ENCODE data around the gene CDKL1.
"Not testable (repeated sequence)": the region's sequence is repeated elsewhere in the genome, so short reads cannot be mapped to it uniquely, and the experiment has no call there.

Gene CDKL1

GRCh38 chr14:50321009-50321660, 75.5 kb downstream of the CDKL1 start:
- DNase-seq, result peak; percentile 87

GRCh38 chr14:50320283-50320682, 76.4 kb downstream of the CDKL1 start:
- DNase-seq, result no peak

GRCh38 chr14:50319721-50320120, 77.0 kb downstream of the CDKL1 start:
- no peak for DNase-seq

DNA sequence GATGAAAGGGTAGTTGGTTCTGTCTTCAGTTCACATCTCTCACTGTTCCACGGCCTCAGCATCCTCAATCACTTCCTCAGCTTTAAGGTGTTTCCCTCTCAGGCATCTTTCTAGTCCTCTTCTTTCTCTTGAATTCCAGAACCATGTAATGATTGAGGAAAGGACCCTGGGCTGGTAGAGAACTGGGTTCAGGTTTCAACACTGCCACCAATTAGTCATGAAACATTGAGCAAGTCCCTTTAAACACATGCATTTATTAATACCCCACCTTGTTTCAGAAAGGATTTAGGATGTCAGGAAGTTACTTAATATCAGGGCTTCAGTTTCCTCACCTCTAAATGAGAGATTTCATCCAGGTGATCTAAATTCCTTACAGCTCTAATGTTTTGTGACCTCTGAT, 77.4 kb downstream of the CDKL1 start:
- DNase-seq, result no peak

- peak; percentile 30 for DNase-seq
Observed at GRCh38 chr14:50318031-50318626, 78.6 kb downstream of the CDKL1 start.

DNA sequence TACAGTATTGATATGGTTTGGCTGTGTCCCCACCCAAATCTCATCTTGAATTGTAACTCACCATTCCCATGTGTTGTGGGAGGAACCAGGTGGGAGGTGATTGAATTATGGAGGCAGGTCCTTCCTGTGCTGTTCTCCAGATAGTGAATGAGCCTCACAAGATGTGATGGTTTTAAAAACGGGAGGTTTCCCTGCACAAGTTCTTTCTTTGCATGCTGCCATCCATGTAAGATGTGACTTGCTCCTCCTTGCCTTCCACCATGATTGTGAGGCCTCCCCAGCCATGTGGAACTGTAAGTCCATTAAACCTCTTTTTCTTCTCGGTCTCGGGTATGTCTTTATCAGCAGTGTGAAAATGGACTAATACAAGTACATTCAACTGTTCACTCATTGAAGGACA, 82.6 kb downstream of the CDKL1 start:
- DNase-seq, result not testable (repeated sequence)

DNA sequence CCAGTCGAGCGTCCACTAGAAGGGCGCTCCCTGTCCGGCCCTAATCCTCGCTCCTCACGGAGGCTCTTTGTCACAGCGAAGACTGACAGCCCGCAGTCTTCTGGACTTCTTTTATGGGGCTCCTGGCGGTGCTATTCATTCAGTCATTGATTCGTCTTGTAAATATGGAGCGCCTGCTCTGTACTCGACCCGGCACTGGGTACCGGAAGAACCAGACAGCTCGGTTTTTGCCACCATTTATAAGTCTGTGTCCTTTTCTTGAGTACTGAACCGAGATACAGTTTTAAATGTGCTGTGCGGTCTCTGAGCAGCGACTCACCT, 84.0 kb downstream of the CDKL1 start:
- DNase-seq, result peak; percentile 44

DNA sequence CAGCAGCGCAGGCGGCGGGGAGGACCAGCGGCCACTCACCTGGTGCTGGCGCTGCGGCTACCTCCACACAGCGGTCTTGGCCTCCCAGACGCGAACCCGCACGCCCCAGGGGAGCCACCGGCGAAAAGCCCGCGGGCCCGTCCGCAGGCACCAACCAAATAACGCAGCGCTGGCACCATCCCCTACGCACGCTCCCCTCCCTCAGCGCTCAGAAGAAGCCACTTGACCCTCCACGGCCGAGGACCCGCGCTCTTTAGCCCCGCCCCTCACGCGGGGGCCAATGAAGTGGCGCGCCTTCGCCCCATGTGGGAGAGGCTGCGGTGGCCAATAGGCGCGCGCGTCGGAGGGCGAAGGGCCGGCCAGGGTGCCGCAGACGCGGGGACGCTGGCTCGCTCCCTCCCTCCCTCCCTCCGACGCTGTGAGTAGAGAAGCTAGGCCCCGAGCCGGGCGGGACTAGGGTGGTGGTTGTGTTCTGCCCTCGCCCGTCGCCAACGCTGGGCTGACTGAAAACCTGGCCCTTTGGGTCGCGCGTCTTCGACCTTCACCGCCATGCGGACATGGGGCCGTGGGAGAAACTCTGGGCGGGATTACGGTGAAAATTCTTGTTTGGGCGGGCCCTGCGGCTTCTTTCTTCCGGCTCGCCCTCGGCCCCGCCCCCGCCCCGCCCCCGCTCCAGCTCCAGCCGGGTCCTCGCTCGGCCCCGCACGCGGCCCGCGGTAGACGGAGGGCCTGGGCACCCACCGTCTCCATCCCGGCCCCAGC, 84.5 kb downstream of the CDKL1 start, which contains the start of the genes DMAC2L and L2HGDH:
DMAC2L (plus strand) TSS at position 353 of the 762 bp plus-strand sequence. CDS start 9,164 bp downstream, outside the sequence.
L2HGDH (minus strand) TSS at position 258 of the 762 bp plus-strand sequence; CDS start at position 179, 79 bp downstream.
- peak; percentile 97 for DNase-seq

- DNase-seq, result peak; percentile 78
Observed at GRCh38 chr14:50311337-50311971, 85.2 kb downstream of the CDKL1 start.

DNA sequence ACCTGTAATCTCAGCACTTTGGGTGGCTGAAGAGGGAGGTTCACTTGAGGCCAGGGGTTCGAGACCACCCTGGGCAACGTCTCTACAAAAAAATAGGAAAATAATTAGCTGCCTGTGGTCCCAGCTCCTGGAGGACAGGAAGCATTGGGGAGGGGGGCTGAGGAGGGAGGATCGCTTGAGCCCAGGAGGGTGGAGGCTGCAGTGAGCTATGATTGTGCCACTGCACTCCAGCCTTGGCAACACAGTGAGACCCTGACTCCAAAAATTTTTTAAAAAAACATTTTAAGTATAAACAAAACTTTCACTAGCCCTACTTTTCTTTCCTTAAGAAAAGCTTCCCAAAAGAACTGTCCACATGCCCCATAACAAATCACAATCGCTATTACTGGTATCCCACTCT, 86.2 kb downstream of the CDKL1 start:
- DNase-seq, result no peak

DNA sequence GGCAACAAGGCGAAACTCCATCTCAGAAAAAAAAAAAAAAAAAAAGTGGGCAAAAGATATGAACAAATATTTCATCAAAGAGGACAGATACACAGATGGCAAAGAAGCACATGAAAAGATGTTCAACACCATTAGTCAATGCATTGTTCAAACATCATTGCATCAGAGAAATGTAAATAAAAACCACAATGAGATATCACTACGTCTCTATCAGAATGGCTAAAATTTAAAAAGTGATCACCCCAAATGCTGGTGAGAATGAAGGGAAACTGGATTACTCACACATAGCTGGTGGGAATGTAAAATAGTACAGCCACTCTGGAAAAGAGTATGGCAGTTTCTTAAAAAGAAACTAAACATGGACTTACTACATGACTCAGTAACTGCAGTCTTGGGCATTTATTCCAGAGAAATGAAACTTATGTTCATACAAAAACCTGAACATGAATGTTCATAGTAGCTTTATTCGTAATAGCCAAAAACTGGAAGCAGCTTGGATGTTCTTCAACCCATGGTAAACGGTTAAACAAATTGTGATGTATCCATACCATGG, 88.2 kb downstream of the CDKL1 start:
- no peak for DNase-seq

- no peak for DNase-seq
Observed at GRCh38 chr14:50303744-50304471, 92.8 kb downstream of the CDKL1 start.

DNA sequence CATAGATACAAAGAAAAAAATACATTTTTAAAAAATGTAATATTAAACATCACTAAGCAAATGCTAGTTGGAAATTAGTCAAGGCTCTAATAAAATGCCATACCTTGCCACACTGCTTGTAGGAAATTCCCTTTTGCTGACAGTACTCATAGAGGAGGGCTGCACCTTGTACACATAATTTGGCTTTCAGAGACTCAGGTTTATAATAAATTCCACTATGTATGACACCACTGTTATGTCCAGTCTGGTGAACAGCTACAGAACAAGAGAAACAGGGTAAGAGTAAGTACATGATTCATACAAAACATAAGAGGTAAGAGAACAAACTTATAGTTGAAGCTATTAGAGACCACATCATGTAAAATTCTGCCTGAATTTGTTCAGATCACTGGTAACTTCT, 94.8 kb downstream of the CDKL1 start:
- DNase-seq, result no peak

DNA sequence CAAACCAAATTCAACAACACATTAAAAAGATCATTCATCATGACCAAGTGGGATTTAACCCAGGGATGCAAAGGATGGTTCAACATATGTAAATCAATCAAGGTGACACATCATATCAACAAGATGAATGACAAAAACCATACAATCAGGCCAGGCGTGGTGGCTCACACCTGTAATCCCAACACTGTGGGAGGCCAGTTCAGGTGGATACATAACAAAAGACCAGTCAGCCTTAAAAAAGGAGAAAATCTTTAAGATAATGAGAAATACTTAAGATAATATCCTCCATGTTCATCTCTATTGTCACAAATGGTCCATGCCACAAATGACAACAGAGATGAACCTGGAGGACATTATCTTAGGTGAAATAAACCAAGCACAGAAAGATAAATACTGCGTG, 97.1 kb downstream of the CDKL1 start:
- DNase-seq, result no peak

DNA sequence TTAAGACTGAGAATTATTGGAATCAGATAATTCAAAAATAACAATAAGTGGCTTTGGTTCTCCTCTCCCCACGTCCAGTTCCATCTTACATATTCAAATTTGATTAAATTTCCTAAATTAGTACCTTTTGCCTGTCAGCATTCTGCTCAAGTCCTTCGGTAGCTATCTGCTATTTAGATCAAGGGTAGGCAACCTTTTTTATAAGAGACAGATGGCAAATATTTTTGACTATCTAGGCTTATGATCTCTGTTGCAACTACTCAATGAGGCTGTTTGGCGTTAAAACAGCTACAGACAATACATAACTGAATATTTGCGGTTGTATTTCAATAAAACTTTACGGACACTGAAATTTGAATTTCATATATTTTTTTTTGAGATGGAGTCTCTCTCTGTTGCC, 106.4 kb downstream of the CDKL1 start:
- DNase-seq, result no peak

DNA sequence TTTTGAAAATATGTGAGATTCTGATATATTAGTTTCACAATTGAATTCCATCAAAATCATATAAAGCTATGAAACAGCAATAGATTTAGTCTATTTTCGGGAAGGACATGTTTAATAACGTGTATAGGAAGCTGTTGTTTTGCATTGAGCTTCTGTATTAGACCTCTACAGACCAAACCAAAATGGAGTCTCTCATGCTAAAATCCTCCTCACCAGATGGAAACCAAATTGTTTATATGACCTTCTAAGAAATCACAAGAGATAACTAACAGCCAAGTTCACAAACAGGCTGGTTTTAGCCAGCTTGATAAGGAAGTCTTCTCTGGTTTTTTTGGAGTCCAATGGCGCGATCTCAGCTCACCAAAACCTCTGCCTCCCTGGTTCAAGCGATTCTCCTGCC, 108.5 kb downstream of the CDKL1 start:
- no peak for DNase-seq

DNA sequence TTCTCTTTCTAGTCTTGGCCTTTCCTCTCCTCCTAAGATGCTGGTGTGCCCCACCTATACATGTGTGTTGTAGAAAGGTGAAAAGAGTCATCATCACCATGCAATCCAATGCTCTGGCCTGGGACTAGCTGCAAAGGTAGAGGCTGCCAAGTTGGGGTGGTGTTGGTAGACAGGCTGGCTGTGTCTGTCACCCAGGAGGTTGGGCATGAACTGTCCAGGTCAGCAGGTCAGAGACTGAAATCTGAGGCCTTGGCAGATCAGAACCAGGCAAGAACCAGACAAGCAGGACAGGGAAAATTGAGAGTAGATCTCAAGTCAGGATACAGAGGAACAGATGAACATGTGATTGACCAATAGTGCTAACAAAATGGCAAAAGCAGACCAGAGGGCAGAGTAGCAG, 110.8 kb downstream of the CDKL1 start:
- no peak for DNase-seq

Data from NCI-H2029 treated with DMSO at 0.1 percent for 48 hours (cell line).